Activated CD4-positive, alpha-beta T cell treated with anti-CD3 and anti-CD28 coated beads for 4 hours (primary cell): ENCODE results near the gene EXOC3L4.

Source experiments
- DNase-seq, 2 donors: peaks; one replicate each; pipeline ENCODE4 v3.0.0-alpha.2; 2020

Gene EXOC3L4

DNA sequence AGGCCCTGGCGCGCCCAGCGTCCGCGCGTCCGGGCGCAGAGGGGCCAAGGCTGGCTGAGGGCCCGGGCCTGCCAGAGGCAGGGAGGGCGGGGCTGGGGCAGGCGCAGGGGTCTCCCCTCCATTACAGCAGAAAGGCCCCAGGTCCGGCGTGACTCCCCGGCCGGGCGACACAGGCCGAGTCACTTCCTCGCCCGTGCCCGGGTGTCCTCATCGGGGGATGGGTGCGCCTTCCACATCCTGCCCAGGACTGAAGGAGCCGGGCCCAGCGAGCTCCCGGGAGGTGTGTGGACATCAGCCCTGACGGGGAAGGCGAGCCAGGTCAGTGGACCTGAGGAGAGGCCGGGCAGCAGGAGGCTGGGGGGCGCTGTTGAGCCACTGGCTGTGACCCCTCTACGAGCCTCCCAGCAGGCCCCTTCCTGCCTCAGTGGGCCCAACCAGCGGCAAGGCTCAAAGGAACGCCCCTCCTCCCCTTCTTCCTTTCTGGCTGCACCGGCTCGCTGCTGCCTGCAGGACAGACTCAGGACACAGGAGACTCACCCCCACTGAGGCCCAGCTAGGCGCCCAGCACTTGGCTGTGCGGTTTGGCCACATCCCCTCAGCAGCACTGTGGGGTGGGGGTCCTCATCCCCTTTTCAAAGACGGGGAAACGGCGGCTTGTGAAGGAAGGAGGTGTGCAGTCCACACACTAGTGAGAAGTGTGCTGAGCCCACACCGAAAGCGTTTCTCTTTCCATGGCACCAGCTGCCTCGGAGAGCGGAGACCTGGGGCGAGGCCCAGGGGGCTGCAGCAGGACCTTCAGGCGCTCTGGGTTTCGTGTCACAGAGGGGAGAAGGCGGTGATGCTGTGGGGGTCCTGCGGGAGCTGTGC is 29.3 kb downstream of the EXOC3L4 start:
- no peak for DNase-seq

DNA sequence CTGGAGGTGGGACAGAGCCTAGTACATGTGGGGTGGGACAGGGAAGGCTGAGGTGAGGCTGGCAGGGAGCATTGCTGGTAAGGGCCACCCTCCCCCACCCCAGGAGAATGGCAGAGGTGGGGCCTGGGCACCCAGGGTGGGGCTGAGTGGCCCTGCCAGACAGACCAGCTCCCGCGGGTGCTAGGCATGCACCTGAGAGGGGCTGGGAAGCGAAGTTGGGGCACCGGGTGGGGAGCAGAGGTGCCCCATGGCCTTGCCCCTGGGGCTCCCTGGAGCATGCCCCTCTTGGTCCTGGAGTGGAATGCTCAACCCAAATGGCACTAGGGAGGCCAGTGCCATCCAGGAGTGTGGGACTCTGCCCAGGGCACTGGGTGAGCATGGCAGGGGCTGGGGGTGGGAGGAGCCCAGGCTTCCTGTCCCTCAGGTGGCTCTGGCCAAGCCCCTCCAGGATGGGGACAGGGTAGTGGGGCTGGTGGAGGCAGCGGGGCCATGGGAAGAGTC is 30.0 kb downstream of the EXOC3L4 start:
- DNase-seq, result no peak

DNA sequence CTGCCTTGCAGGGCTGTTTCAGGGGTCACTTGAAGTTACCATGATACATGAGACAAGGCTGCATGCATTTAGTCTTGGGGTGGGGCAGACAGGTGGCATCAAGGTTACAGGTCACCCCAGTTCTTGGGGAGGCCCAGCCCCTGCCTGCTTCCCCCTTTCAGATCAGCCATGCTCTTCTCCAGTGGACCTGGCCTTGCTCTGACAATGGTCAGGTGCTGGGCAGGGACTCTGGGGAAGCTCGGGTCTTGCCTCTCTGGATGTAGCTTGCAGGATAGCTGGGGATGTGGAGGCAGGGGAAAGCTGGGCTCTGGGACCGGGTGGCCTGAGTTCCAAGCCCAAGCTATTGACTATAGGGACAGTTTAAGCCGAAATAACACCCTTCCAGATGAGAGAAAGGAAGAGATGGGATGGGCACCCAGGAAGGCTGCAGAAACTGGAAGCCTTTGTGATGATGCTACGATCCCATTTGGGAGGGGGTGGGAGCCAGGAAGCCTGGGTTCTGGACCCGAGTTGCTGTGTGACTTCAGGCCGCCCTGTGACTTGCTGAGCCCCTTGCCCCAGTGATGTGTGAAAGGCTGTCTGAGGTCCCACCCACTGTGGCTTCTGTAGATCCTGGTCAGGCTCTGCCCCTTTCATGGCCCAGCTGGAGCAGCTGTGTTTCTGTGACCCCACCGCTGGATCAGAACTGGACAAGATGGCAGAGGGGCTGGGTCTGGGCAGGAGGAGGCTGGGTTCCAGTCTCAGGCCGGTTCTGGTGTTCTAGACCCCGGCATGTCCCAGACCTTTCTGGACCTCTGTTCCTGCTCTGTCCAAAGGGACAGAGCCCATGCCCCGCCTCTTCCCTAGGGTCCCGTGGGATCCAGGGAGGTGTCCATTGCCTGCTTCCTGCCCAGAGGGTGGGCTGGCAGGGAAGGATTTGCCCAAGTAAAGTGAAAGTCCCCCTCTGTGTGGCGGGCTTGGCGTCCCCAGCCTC is 30.9 kb downstream of the EXOC3L4 start:
- DNase-seq, result no peak

DNA sequence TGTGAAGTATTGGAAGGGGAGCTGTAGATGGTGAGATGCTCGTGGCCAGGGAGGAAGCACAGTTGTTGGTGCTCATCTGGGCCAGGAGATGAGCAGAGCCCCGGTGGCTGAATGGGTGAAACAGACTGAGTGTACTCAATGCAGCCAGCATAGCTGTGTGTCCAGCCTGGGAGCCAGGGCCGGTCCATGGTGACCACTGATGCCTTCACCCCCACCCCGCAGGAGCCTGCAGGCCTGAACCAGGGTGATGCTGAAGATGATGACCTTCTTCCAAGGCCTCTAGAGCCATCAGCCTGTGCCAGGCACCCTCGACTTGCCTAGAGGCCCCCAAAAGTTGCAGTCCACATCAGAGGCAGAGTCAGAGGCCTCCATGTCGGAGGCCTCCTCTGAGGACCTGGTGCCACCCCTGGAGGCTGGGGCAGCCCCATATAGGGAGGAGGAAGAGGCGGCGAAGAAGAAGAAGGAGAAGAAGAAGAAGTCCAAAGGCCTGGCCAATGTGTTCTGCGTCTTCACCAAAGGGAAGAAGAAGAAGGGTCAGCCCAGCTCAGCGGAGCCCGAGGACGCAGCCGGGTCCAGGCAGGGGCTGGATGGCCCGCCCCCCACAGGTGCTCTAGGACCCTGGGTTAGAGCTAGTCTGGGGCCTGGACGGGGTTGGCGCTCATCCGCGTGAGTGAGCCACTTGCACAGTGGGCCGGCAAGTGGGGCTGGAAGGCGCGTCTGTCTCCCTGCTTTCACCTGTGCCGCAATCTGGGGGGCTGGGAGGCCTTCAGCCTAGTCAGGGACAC is 31.8 kb downstream of the EXOC3L4 start:
- DNase-seq, result no peak

DNA sequence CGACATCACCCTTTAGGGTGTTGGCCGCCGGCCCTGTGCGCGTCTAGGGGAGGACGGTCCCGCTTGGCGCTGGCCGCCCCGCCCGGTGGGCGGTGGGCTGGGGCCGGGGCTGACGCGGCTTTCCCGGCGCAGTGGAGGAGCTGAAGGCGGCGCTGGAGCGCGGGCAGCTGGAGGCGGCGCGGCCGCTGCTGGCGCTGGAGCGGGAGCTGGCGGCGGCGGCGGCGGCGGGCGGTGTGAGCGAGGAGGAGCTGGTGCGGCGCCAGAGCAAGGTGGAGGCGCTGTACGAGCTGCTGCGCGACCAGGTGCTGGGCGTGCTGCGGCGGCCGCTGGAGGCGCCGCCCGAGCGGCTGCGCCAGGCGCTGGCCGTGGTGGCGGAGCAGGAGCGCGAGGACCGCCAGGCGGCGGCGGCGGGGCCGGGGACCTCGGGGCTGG is 32.4 kb downstream of the EXOC3L4 start:
- DNase-seq, result no peak

DNA sequence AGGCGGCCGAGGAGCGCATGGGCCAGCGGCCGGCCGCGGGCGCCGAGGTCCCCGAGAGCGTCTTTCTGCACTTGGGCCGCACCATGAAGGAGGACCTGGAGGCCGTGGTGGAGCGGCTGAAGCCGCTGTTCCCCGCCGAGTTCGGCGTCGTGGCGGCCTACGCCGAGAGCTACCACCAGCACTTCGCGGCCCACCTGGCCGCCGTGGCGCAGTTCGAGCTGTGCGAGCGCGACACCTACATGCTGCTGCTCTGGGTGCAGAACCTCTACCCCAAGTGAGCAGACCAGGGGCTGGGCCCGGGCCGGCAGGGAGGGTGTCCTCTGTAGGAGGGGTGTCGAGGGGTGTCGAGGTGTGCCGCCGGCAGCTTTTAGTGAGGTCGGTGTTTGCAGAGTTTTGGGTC is 32.8 kb downstream of the EXOC3L4 start:
- DNase-seq, result no peak

DNA sequence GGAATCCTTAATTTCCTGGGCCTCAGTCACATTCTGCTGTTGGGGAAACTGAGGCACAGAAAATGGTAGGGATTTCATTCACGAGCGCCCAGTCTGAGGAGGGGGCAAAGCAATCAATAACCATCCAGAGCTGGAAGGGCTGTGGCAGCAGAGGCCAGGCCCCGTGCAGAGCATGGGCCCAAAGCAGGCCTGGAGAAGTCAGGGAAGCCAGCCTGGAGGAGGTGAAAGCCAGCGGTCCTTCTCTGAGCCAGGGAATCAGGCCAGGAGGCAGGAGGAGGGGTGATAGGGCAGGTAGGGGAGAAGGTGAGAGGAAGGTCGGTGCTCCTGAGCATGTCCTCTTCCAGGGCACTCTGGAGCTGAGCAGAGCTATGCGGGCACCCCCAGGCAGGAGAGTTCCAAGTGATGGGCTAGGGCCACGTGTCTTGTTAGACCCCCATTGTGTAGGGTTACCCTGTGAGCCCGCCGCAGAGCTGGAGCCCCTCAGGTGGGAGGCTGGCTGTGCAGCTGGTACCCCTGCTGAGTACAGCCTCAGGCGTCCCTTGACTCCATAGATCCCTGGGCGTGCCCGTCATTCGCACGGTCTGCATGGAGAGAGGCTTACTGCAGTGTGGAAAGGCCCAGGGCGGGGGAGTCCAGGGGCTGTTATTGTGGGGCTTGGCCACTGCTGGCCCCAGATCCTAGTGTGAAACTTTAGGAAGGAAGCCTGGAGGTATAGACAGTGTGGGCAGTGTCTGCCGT is 33.5 kb downstream of the EXOC3L4 start:
- DNase-seq, result no peak

DNA sequence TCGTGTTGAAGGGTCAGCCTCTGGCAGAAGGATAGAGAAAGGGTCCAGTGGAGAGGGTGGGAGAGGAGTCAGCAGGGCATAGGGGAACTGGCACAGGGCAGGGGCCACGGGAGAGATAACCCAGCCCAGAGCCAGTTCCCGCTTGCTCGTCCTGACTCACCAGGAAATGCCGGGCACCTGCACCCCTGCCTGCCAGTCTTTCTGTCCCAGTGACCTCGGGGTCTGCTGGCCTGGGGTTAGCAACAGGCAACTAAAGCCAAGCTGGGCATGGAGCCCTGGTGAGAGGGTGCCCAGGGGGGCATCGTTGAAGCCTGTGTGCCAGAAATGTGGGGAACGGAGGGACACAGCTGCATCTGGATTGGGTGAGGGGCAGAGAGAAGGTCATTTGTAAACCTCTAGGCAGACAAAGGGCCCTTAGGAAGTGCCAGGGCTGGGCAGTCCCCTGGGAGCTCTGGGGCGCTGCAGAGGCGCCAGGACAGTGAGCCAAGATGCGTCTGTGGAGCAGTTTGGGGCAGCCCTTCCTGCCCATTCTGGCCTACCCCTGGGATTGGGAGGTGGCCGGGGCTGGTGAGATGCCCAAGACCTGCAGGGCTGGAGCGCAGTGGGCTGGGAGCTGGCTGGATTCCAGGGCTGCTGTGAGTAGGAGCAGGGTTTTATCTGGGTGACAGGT is 34.2 kb downstream of the EXOC3L4 start:
- no peak for DNase-seq

DNA sequence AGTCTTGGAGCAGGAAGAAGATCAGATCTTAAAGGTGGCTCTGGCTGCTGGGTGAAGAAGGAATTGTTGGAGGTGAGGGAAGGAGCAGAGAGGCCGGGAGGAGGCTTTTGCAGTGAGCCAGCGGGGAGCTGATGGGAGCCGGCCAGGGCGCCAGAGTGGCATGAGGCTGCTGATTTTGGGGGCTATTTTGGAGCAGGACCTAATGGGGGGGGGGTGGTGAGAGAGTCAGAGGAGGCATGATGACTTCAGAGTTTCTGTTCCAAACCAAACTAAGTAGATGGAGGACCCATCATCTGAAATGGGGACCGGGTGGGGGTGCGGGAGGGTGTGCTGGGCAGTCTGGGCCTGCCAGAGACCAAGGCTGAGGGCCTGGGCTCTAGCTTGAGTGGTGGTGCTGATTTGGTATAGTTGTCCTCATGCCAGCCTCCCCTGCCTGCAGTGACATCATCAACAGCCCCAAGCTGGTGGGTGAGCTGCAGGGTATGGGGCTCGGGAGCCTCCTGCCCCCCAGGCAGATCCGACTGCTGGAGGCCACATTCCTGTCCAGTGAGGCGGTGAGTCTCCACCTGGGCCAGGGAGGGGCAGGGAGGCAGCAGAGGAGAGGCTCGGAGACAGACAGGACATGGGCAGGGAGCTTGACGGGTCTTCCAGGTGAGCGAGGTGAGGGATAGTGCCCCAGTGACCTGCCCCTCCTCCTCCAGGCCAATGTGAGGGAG is 34.9 kb downstream of the EXOC3L4 start:
- no peak for DNase-seq

DNA sequence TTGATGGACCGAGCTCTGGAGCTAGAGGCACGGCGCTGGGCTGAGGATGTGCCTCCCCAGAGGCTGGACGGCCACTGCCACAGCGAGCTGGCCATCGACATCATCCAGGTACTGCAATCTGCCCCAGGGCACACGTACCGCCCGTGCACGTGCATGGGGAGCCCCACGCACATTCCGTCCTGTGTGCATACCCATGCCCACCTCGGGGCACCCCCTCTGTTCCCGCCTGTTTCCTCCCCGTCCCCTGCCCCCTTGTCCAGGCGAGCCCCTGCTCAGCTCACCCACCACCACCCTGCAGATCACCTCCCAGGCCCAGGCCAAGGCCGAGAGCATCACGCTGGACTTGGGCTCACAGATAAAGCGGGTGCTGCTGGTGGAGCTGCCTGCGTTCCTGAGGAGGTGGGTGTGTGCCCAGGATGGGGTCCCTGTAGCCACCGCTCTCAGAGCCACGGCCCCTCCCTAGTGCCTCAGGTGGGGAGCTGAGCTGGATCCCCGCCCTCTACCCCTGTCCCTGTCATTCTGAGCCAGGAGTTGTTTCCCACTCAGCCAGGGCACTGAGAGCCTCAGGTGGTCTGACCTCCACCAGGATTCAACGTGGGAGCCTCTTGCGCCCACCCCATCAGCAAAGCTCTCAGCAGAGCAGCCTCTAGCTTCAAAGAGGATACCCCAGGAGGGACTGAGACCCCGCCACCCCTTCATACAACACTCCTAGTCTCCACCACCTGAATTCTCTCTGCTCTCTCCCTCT is 35.7 kb downstream of the EXOC3L4 start:
- DNase-seq, result no peak

DNA sequence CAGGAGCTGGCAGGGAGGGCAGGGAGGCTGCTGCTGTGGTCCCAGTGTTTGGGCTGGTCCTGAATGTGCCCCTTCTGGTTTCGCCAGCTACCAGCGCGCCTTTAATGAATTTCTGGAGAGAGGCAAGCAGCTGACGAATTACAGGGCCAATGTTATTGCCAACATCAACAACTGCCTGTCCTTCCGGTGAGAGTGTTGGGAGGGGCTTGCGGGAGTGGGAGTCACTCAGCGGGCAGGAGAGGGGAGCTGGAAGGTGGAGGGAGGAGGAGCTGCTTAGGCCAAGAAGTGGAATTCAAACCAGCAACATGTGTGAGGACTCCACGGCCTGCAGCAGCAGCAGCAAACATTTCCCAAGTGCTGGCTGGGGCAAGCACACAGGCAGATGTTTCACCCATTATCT is 36.4 kb downstream of the EXOC3L4 start:
- DNase-seq, result no peak

DNA sequence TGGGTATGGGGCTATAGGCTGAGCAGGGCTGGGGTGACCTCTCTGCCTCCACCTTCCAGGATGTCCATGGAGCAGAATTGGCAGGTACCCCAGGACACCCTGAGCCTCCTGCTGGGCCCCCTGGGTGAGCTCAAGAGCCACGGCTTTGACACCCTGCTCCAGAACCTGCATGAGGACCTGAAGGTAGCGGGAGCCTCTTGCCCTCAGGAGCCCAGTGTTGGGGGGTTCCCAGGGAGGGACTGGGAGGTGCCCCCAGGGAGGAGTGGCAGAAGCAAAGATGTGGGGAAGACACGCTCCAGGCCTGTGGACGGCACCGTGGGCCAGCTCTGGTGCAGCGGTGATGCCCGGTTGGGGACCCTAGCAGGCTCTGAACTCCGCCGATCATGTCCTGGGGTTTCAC is 37.1 kb downstream of the EXOC3L4 start:
- DNase-seq, result no peak

DNA sequence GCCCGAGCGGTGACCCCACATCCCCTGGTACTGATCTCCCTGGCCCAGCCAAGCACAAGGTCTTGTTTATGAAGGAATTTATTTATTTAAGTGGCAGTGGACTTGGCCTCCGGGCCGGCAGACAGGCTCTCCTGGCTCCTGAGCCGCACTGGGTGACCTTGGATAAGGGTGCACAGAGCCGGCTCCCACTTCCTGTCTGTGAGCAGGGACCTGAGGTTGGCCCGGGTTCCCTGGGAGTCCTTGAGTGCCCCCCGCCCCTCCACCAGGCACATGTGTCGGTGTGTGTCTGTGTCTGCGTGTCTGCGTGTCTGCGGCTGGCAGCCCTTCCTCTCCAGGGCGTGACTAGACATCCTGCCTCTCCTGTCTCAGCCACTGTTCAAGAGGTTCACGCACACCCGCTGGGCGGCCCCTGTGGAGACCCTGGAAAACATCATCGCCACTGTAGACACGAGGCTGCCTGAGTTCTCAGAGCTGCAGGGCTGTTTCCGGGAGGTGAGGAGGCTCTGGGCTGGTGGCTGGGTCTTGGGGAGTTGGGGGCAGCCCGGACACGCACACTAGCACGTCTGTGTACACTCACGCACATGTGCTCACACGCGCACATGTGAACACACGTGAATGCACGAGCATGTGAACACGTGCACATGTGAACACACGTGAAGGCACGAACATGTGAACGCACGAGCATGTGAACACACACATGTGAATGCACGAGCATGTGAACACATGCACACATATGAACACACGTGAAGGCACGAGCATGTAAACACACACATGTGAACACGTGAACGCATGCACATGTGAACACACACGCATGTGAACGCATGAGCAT is 38.1 kb downstream of the EXOC3L4 start:
- DNase-seq, result no peak

DNA sequence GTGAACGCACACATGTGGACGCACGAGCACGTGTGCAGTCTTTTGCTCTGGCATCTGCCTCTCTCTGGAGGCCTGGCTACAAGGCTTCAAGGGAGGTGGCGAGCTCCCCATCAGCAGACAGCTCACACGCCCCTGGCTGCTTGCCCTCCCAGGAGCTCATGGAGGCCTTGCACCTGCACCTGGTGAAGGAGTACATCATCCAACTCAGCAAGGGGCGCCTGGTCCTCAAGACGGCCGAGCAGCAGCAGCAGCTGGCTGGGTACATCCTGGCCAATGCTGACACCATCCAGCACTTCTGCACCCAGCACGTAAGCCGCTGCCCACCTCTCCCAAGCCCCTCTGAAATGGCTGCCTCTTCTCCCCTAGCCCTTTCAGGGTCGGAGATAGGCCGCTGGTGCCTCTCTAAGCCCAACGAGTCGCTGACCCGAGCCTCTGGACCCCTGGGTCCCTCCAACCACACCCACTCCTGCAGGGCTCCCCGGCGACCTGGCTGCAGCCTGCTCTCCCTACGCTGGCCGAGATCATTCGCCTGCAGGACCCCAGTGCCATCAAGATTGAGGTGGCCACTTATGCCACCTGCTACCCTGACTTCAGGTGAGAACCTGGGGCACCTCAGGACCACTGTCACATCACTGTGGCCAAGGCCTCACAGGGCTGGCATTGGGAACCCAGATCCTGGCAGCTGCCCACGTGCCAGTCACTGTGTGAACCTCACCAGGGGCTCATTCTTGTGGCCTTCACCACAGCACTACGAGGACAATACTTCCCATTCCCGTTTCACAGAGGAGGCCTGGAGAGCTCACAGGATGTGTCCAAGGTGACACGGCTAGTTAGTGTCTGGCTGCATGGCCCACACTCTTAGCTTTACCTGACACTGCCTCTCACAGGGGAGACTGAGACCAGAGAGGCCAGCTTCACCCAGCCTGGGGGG is 39.0 kb downstream of the EXOC3L4 start:
- no peak for DNase-seq

DNA sequence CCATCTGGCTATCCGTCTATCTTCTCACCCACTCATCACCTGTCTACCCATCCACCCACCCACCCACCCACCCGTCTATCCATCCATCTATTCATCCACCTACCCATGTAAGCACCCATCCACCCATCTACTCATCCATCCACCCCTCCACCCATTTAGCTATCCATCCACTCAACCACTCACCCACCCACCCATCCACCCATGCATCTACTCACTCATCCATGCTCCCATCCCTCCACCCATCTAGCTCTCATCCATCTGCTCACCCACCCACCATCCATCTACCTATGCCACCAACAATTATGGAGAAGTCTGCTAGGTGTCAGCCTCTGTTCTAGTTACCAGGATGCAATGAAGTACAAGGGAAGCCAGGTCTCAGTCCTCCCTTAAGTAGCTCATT is 39.9 kb downstream of the EXOC3L4 start:
- DNase-seq, result no peak

DNA sequence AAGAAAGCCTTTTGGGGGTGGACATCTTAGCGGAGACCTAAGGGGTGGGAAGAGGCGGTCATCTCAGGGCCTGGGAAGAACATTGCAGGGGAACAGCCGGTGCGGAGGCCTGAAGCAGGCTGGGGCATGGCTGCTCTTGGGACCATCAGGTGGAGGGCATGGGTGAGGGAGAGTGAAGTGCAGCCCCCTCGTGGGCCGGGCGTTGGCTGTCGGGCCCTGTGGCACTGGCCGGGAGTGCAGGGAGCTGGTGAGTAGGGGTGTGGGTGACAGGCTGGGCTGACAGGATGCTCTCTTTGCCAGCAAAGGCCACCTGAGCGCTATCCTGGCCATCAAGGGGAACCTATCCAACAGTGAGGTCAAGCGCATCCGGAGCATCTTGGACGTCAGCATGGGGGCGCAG is 40.4 kb downstream of the EXOC3L4 start:
- no peak for DNase-seq

DNA sequence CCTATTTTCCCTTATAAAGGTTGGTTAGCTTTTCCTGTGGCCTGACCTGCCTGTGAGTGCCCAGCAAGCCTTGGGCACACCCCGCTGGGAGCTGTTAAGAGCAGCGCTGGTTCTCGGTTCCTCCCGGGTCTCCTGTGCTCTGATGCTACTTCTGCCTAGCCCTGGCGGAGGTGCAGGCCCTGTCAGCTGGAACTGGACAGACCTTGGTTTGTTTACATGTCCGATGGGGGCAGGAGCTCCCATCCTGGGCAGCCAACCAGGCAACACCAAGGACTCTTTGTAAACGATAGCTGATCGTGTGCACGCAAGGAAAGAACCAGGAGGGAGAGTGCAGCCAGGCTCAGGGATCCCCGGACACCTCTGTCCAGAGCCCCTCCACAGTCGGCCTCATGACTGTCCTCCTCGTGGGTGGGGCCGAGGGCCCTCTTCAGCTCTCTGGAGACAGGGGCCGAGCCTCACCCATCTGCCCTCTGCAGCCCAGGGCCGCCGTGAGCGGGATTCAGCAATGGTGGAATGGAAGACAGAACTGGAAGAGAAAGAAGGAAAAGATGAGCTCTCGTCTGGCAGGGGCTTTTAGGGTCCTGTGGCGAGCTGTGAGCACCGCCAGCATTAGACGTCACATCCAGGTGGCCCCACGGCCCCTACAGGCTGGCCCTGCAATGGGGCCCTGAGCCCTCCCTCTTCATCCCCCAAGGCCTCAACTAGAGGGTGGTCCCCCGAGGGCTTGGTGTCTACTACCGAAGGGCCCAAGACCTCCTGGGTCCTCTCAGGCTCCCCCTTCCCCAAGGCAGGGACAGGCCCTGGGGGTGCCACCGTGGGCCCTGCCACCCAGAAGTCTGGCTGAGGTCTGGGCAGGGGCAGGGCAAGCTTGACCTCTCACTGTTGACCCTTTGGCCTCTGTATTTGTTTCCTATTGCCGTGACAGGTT is 41.1 kb downstream of the EXOC3L4 start:
- DNase-seq, result no peak
